Measurements from ENCODE around the gene CD8B.

Gene CD8B

DNA sequence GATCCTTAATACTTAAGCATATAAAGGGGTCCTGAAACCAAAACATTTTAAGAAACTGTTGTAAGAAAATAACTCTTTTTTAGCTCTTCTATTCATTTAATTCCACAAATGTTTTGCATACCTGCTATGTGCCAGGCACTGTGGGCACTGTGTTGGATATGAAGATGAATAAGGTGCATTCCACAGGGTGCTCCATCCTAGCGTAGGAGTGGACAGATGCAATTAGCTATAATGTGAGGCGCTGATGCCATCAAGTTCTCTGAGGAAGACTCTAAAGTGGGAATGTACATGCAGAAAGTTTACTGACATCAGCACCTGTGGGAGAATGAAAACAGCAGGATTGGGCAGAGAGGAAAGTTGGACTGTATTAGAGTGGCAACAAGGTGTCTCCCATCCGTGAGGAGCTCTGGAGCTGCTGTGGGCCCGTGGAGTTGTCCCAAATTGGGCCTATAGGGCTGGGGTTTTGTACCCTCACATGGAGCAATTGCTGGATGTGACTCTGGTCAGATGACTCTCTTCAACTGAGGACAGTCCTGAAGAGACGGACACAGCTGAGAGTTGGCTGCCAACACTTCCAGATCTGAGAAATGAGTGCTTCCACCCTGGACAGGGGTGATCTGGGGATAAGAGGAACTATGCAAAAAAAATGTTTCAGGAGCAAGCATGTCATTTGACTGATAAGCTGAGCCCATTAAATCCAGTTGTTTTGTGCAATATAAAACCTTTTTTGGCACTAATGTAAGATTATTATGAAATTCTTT is 93.3 kb downstream of the CD8B start:
- DNase-seq, result no peak

All from NCI-H524 treated with DMSO at 0.1 percent for 48 hours (cell line).